GM18867 (cell line): ENCODE results near the gene ZGLP1.
"Not testable (repeated sequence)": the region's sequence is repeated elsewhere in the genome, so short reads cannot be mapped to it uniquely, and the experiment has no call there.

Experiments
- ATAC-seq: cut with Tn5 transposase; IDR thresholded peaks from one replicate; pipeline ENCODE4 v1.9.1; 2021; ENCODE audit warnings: mild to moderate bottlenecking, moderate library complexity; ENCODE audit not compliant: unreplicated experiment

Gene ZGLP1

GRCh38 chr19:10283301-10284064 lies 26.1 kb downstream of the ZGLP1 start:
- no peak for ATAC-seq

GRCh38 chr19:10282043-10282442 lies 27.6 kb downstream of the ZGLP1 start:
- ATAC-seq, result not testable (repeated sequence)

GRCh38 chr19:10279737-10280442 lies 29.7 kb downstream of the ZGLP1 start:
- no peak for ATAC-seq

GRCh38 chr19:10278935-10279334 lies 30.7 kb downstream of the ZGLP1 start:
- ATAC-seq, result no peak

GRCh38 chr19:10277795-10278589 lies 31.6 kb downstream of the ZGLP1 start:
- ATAC-seq, result no peak

GRCh38 chr19:10274589-10274988 lies 35.0 kb downstream of the ZGLP1 start:
- ATAC-seq, result no peak

GRCh38 chr19:10271543-10272086 lies 38.0 kb downstream of the ZGLP1 start:
- peak; percentile 21 for ATAC-seq

GRCh38 chr19:10270616-10271394 lies 38.8 kb downstream of the ZGLP1 start, which contains the start of gene ICAM1:
ICAM1 (plus strand) TSS chr19:10271120; CDS start chr19:10271160, 40 bp downstream.
- peak; percentile 51 for ATAC-seq

GRCh38 chr19:10270180-10270615 lies 39.4 kb downstream of the ZGLP1 start:
- ATAC-seq, result peak; percentile 52

- ATAC-seq, result peak; percentile 37
These were observed 40.1 kb downstream of the ZGLP1 start for GRCh38 chr19:10269333-10270179.

- ATAC-seq, result no peak
These were observed 41.5 kb downstream of the ZGLP1 start for GRCh38 chr19:10268071-10268470.

- ATAC-seq, result no peak
These were observed 42.9 kb downstream of the ZGLP1 start for GRCh38 chr19:10266706-10267105.

GRCh38 chr19:10262771-10263170 lies 46.8 kb downstream of the ZGLP1 start:
- no peak for ATAC-seq

- ATAC-seq, result no peak
These were observed 49.5 kb downstream of the ZGLP1 start for GRCh38 chr19:10260141-10260584.

GRCh38 chr19:10259162-10259905 lies 50.3 kb downstream of the ZGLP1 start:
- ATAC-seq, result no peak

- ATAC-seq, result no peak
These were observed 51.4 kb downstream of the ZGLP1 start for GRCh38 chr19:10258080-10258710.

- ATAC-seq, result no peak
These were observed 52.5 kb downstream of the ZGLP1 start for GRCh38 chr19:10256970-10257615.

- no peak for ATAC-seq
These were observed 53.1 kb downstream of the ZGLP1 start for GRCh38 chr19:10256551-10256950.
